Heart right ventricle (tissue), 16 donors: ENCODE results near the gene MAGEA3. TPM values are rescaled to one million over a fixed set of nuclear protein-coding genes. Genes with fewer than 3 reads are reported as not detected.
"Not testable (repeated sequence)": the region's sequence is repeated elsewhere in the genome, so short reads cannot be mapped to it uniquely, and the experiment has no call there.

Experiments used
- ATAC-seq, 8 donors: fragments of 200-7000 bp; cut with Tn5 transposase; one replicate each; pipeline ENCODE4 v1.9.1; 2020; ENCODE audit warnings: mild to moderate bottlenecking in 8 of 8, moderate library complexity in 8 of 8, moderate number of reproducible peaks in 1 of 8
- DNase-seq, 2 donors: peaks; one replicate each; pipeline ENCODE4 v3.0.0-alpha.2; 2020
- H3K27ac ChIP-seq, 10 donors: fragments of 200-600 bp; sonication (generic) in 2 of 10; one replicate each; pipeline versions ENCODE4 v1.5.0 to v1.8.0; 2020 to 2022; ENCODE audit warnings: mild to moderate bottlenecking in 3 of 10
- H3K27me3 ChIP-seq, 7 donors: fragments of 200-600 bp; one replicate each; pipeline ENCODE4 v1.8.0; 2021 to 2022; ENCODE audit warnings: mild to moderate bottlenecking in 2 of 7
- H3K36me3 ChIP-seq, 9 donors: fragments of 200-600 bp; sonication (generic) in 1 of 9; one replicate each; pipeline versions ENCODE4 v1.5.0 to v1.8.0; 2020 to 2022; ENCODE audit warnings: mild to moderate bottlenecking in 2 of 9
- H3K4me1 ChIP-seq, 9 donors: fragments of 200-600 bp; sonication (generic) in 1 of 9; one replicate each; pipeline versions ENCODE4 v1.5.0 to v1.8.0; 2020 to 2022; ENCODE audit warnings: mild to moderate bottlenecking in 4 of 9
- H3K4me3 ChIP-seq, 10 donors: fragments of 200-600 bp; sonication (generic) in 2 of 10; one replicate each; pipeline versions ENCODE4 v1.5.0 to v1.8.0; 2020 to 2022; ENCODE audit warnings: mild to moderate bottlenecking in 7 of 10, moderate library complexity in 2 of 10
- H3K9me3 ChIP-seq, 11 donors: fragments of 200-600 bp in 10 of 11; sonication (generic) in 2 of 11; one replicate each; pipeline versions ENCODE4 v1.5.0 to v1.8.0; 2013 to 2022; ENCODE audit warnings: mild to moderate bottlenecking in 2 of 11, control low read depth in 1 of 11, moderate library complexity in 1 of 11
- WGBS, 2 donors: extraction: QIAGEN DNeasy Blood & Tissue Kit; methylation state at CpG; one replicate each; pipeline ENCODE4 v1.1.7; 2013; ENCODE audit warnings: inconsistent platforms in 1 of 2; 5-methylcytosine and 5-hydroxymethylcytosine counted together
- intact Hi-C, 10 donors: fragments of 100-400 bp; cut with DNase I; formaldehyde crosslinking; loops; one replicate each; pipeline versions ENCODE4 v1.11.1 to v1.14.2; 2022
- polyA plus RNA-seq, 2 donors: library from polyadenylated mRNA; stranded (reverse); fragments of 200-250 nt; gene quantifications; one replicate each; pipeline ENCODE4 v1.2.3, GENCODE V29; 2013
- total RNA-seq, 10 donors: library from RNA; stranded (reverse); fragmentation: NEBNext Ultra II Directional in 3 of 10; extraction: Animal tissue kit (Norgen Biotek cat#: 25700) in 3 of 10; gene quantifications; one replicate each; pipeline versions ENCODE4 v1.2.1 to v1.2.4, GENCODE V29; 2021 to 2023
- TF ChIP-seq, protein P1 (sequence below), 9 donors: fragments of 200-600 bp; sonication (generic) in 2 of 9; IDR thresholded peaks; one replicate each; pipeline versions ENCODE4 v1.5.0 to v1.8.0; 2021 to 2022; ENCODE audit warnings: antibody characterized with exemption in 9 of 9, mild to moderate bottlenecking in 5 of 9, moderate library complexity in 1 of 9
- donor health status: Arrhythmogenic right ventricular cardiomyopathy.
- donor health status: ischemic (EF 13 %, LVEDD 7.1; RV severe dilation, severe dysfunction).
- donor health status: healthy with polysubstance abuse.
- donor health status: DM: no; HTN: yes; CAD: no.
- donor health status: DM: no; HTN: no; CAD: no.
- donor health status: ischemic (EF 25% LVEDD 6.9; RV normal size, moderate dysfunction).
- donor health status: ischemic (EF 25% LVEDD 5.7; RV mildly dilated, moderate dysfunction).
- donor health status: healthy.
- donor health status: DM: yes; HTN: yes; CAD: no.
- donor health status: Ischemic cardiomyopathy.
- donor health status: ischemic (EF 35%, LVEDD 5.7; RV mildly dilated, moderate dysfunction).
- donor health status: nonischemic (EF 11% LVEDD 7.7; RV severe dilation, severe dysfunction).
- donor health status: DM: yes; HTN: yes; CAD: no.
- donor health status: PGD.
- donor health status: ischemic (EF 29% LVEDD 5.4; RV normal size, mild dysfunction).
- donor health status: nonischemic (EF 23%, LVEDD 6.1; RV moderate dilation, normal function).

The MAGEA3 gene
- total and polyA plus RNA-seq, 12 donors = not detected

DNA sequence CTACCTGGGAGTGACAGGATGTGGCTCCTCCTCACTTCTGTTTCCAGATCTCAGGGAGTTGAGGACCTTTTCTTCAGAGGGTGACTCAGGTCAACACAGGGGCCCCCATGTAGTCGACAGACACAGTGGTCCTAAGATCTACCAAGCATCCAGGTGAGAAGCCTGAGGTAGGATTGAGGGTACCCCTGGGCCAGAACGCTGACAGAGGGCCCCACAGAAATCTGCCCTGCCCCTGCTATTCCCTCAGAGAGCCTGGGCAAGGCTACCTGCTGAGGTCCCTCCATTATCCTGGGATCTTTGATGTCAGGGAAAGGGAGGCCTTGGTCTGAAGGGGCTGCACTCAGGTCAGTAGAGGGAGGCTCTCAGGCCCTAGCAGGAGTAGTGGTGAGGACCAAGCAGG, 36.5 kb downstream of the MAGEA3 start:
- intact Hi-C loops = loop anchor here in 1 of 10 donors (10.0 kb wide), 1 partner anchor 1540 kb away; no protein-coding TSS in a partner anchor
- Histone ChIP-seq H3K27me3 (no peaks in the 10 kb centered on the region), H3K4me3 (no peak overlapping the region), H3K9me3 (no peaks in the 10 kb centered on the region), H3K36me3 (no peaks in the 10 kb centered on the region), H3K4me1 (no peaks in the 10 kb centered on the region), H3K27ac (no peak overlapping the region)
- 73 to 75% methylated on average over 2 of the region's 2 CpGs for WGBS, 2 donors
- ATAC-seq = no peak
- no peak for DNase-seq
- TF ChIP-seq, protein P1, sequence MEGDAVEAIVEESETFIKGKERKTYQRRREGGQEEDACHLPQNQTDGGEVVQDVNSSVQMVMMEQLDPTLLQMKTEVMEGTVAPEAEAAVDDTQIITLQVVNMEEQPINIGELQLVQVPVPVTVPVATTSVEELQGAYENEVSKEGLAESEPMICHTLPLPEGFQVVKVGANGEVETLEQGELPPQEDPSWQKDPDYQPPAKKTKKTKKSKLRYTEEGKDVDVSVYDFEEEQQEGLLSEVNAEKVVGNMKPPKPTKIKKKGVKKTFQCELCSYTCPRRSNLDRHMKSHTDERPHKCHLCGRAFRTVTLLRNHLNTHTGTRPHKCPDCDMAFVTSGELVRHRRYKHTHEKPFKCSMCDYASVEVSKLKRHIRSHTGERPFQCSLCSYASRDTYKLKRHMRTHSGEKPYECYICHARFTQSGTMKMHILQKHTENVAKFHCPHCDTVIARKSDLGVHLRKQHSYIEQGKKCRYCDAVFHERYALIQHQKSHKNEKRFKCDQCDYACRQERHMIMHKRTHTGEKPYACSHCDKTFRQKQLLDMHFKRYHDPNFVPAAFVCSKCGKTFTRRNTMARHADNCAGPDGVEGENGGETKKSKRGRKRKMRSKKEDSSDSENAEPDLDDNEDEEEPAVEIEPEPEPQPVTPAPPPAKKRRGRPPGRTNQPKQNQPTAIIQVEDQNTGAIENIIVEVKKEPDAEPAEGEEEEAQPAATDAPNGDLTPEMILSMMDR (IDR thresholded peaks at IDR 0.05) = no peak

- ATAC-seq (no peak), DNase-seq (no peak)
- Histone ChIP-seq H3K36me3 (no peaks in the 10 kb centered on the region), H3K9me3 (no peaks in the 10 kb centered on the region), H3K4me3 (no peak overlapping the region), H3K27me3 (no peaks in the 10 kb centered on the region), H3K4me1 (no peaks in the 10 kb centered on the region), H3K27ac (no peak overlapping the region)
- intact Hi-C loops = loop anchor here in 1 of 10 donors (10.0 kb wide), 1 partner anchor 1541 kb away; no protein-coding TSS in a partner anchor
- 91 to 92% methylated on average over 10 to 12 of the region's 12 CpGs for WGBS, 2 donors
- TF ChIP-seq, protein P1 (IDR thresholded peaks at IDR 0.05) = no peak
Measured at GRCh38 chrX:152735860-152736511, 37.4 kb downstream of the MAGEA3 start.

DNA sequence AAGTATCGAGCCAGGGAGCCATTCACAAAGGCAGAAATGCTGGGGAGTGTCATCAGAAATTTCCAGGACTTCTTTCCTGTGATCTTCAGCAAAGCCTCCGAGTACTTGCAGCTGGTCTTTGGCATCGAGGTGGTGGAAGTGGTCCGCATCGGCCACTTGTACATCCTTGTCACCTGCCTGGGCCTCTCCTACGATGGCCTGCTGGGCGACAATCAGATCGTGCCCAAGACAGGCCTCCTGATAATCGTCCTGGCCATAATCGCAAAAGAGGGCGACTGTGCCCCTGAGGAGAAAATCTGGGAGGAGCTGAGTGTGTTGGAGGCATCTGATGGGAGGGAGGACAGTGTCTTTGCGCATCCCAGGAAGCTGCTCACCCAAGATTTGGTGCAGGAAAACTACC, 37.9 kb downstream of the MAGEA3 start:
- not testable (repeated sequence) for DNase-seq, H3K4me1 ChIP-seq, H3K9me3 ChIP-seq, H3K27me3 ChIP-seq, ATAC-seq, H3K4me3 ChIP-seq, H3K36me3 ChIP-seq, H3K27ac ChIP-seq
- 83 to 85% methylated on average over 12 of the region's 12 CpGs for WGBS, 2 donors
- intact Hi-C loops = loop anchor here in 1 of 10 donors (10.0 kb wide), 1 partner anchor 1542 kb away; no protein-coding TSS in a partner anchor

GRCh38 chrX:152738560-152738959, 40.0 kb downstream of the MAGEA3 start:
- no peak for ATAC-seq
- H3K4me1 ChIP-seq = no peaks in the 10 kb centered on the region

More at GRCh38 chrX:152738560-152738959, 40.0 kb downstream of the MAGEA3 start:
- intact Hi-C loops = loop anchor here in 1 of 10 donors (10.0 kb wide), 1 partner anchor 1544 kb away; no protein-coding TSS in a partner anchor
- 78 to 86% methylated on average over 5 of the region's 5 CpGs for WGBS, 2 donors
- no peaks in the 10 kb centered on the region for H3K27me3 ChIP-seq
- no peak for DNase-seq
- H3K9me3 ChIP-seq = no peaks in the 10 kb centered on the region
- TF ChIP-seq, protein P1 (IDR thresholded peaks at IDR 0.05) = no peak
- no peaks in the 10 kb centered on the region for H3K36me3 ChIP-seq
- no peak overlapping the region for H3K27ac ChIP-seq
- H3K4me3 ChIP-seq = no peak overlapping the region

Other genes starting within 250 kb of the MAGEA3 start
- gene GABRA3, start 247.5 kb upstream of the MAGEA3 start, total RNA-seq = under 1 TPM in 1 of 10 donors, not detected in 9; 0.09 TPM
- not detected for gene GABRA3, start 247.5 kb upstream of the MAGEA3 start, polyA plus RNA-seq
- gene GABRQ, start 60.9 kb upstream of the MAGEA3 start, total RNA-seq = under 1 TPM in 3 of 10 donors, not detected in 7; 0.05 to 0.11 (median 0.06) TPM
- not detected for gene GABRQ, start 60.9 kb upstream of the MAGEA3 start, polyA plus RNA-seq
- gene CSAG2, start 10.5 kb downstream of the MAGEA3 start, total RNA-seq = not detected
- gene CSAG2, start 10.5 kb downstream of the MAGEA3 start, polyA plus RNA-seq = not detected
- gene MAGEA2B, start 15.8 kb downstream of the MAGEA3 start, total RNA-seq = not detected
- not detected for gene MAGEA2B, start 15.8 kb downstream of the MAGEA3 start, polyA plus RNA-seq
- not detected for gene CSAG1, start 34.9 kb downstream of the MAGEA3 start, total RNA-seq
- gene CSAG1, start 34.9 kb downstream of the MAGEA3 start, polyA plus RNA-seq = not detected
- gene MAGEA12, start 35.0 kb downstream of the MAGEA3 start, total RNA-seq = not detected
- gene MAGEA12, start 35.0 kb downstream of the MAGEA3 start, polyA plus RNA-seq = not detected
- gene MAGEA2, start 55.0 kb downstream of the MAGEA3 start, total RNA-seq = not detected
- not detected for gene MAGEA2, start 55.0 kb downstream of the MAGEA3 start, polyA plus RNA-seq
- not detected for gene CSAG3, start 60.4 kb downstream of the MAGEA3 start, total RNA-seq
- not detected for gene CSAG3, start 60.4 kb downstream of the MAGEA3 start, polyA plus RNA-seq
- not detected for gene MAGEA6, start 70.9 kb downstream of the MAGEA3 start, total RNA-seq
- not detected for gene MAGEA6, start 70.9 kb downstream of the MAGEA3 start, polyA plus RNA-seq
- 10 to 100 TPM; 22.9 to 33.5 (median 25.0) TPM for gene CETN2, start 132.0 kb downstream of the MAGEA3 start, total RNA-seq
- 10 to 100 TPM; 25.5 to 35.7 TPM for gene CETN2, start 132.0 kb downstream of the MAGEA3 start, polyA plus RNA-seq
- 10 to 100 TPM; 12.4 to 32.2 (median 16.1) TPM for gene NSDHL, start 132.3 kb downstream of the MAGEA3 start, total RNA-seq
- gene NSDHL, start 132.3 kb downstream of the MAGEA3 start, polyA plus RNA-seq = 10 to 100 TPM in 1 of 2 donors, 1 to 10 TPM in 1; 8.6 to 41.4 TPM
- gene ZNF185, start 199.3 kb downstream of the MAGEA3 start, total RNA-seq = 1 to 10 TPM; 1.2 to 4.5 (median 1.5) TPM
- under 1 TPM; 0.51 to 0.62 TPM for gene ZNF185, start 199.3 kb downstream of the MAGEA3 start, polyA plus RNA-seq